Stomach (tissue), 9 donors: ENCODE measurements around the gene PTPRU. TPM values are rescaled to one million over a fixed set of nuclear protein-coding genes. Genes with fewer than 3 reads are reported as not detected.

Source experiments
- DNase-seq, 2 donors: peaks; one replicate each; pipeline versions ENCODE4 v3.0.0 to v3.0.0-alpha.2; 2013 to 2019
- H3K27ac ChIP-seq, 5 donors: fragments of 200-600 bp in 4 of 5; sonication (generic) in 4 of 5; one replicate each; pipeline ENCODE4 v1.5.1; 2013 to 2019; ENCODE audit warnings: mild to moderate bottlenecking in 1 of 5, moderate library complexity in 1 of 5
- H3K27me3 ChIP-seq, 3 donors: fragments of 200-600 bp; sonication (generic); one replicate each; pipeline ENCODE4 v1.5.1; 2017 to 2019; ENCODE audit warnings: mixed run types in 1 of 3
- H3K36me3 ChIP-seq, 4 donors: fragments of 200-600 bp; sonication (generic); 1 replicate in 3 of 4; 2 replicates in 1 of 4; pipeline ENCODE4 v1.5.1; 2016 to 2019
- H3K4me1 ChIP-seq, 4 donors: fragments of 200-600 bp; sonication (generic); one replicate each; pipeline ENCODE4 v1.5.1; 2016 to 2019
- H3K4me3 ChIP-seq, 4 donors: fragments of 200-600 bp; sonication (generic) in 3 of 4; one replicate each; pipeline ENCODE4 v1.5.1; 2016 to 2019; ENCODE audit warnings: mild to moderate bottlenecking in 1 of 4
- H3K9me3 ChIP-seq, 4 donors: fragments of 200-600 bp; sonication (generic); one replicate each; pipeline ENCODE4 v1.5.1; 2016 to 2019
- CTCF ChIP-seq, 7 experiments: fragments of 450-650 bp in 4 of 7; fragments of 200-600 bp in 3 of 7; sonication (generic) in 3 of 7; IDR thresholded peaks; one replicate each; pipeline ENCODE4 v1.5.1; 2016 to 2019; ENCODE audit warnings: antibody characterized with exemption in 7 of 7, control low read depth in 2 of 7, mild to moderate bottlenecking in 1 of 7
- EP300 ChIP-seq: sonication (generic); formaldehyde crosslinking; IDR thresholded peaks from one replicate; pipeline ENCODE4 v1.6.1; 2017; ENCODE audit warnings: antibody characterized with exemption
- POLR2A ChIP-seq, 4 donors: fragments of 450-650 bp; IDR thresholded peaks; one replicate each; pipeline ENCODE4 v1.6.1; 2016; ENCODE audit warnings: antibody characterized with exemption in 4 of 4, control low read depth in 2 of 4, mild to moderate bottlenecking in 1 of 4, moderate library complexity in 1 of 4
- POLR2AphosphoS5 ChIP-seq, 3 donors: sonication (generic); formaldehyde crosslinking; IDR thresholded peaks; one replicate each; pipeline ENCODE4 v1.6.1; 2016; ENCODE audit warnings: antibody characterized with exemption in 3 of 3
- WGBS, 5 donors: extraction: QIAGEN DNeasy Blood & Tissue Kit in 3 of 5; methylation state at CpG; one replicate each; pipeline versions ENCODE4 v1.1.5 to v1.1.7; 2013 to 2018; 5-methylcytosine and 5-hydroxymethylcytosine counted together
- intact Hi-C: fragments of 100-400 bp; cut with DNase I; formaldehyde crosslinking; loops from one replicate; pipeline ENCODE4 v1.15.1; 2023; ENCODE audit warnings: low total_unique reads
- polyA plus RNA-seq, 3 donors: library from polyadenylated mRNA; stranded (reverse); fragments of 200-250 nt; gene quantifications; one replicate each; pipeline ENCODE4 v1.2.3, GENCODE V29; 2013
- total RNA-seq, 5 donors: library from RNA; depleted of rRNA; stranded (reverse); fragments of >200 nt; gene quantifications; one replicate each; pipeline versions ENCODE4 v1.1.0 to v1.2.3, GENCODE V29; 2014 to 2016
- donor health status: healthy with polysubstance abuse.
- donor health status: Bipolar disorder and iron deficiency.
- donor health status: healthy.

Gene PTPRU
- total and polyA plus RNA-seq, 8 donors: 0.29 to 17.5 (median 6.2) TPM

GRCh38 chr1:29330856-29331255, 94.5 kb downstream of the PTPRU start:
- no peak overlapping the region for H3K27ac ChIP-seq
- no peak overlapping the region for H3K4me3 ChIP-seq
- 66 to 88% (median 78%) methylated on average over 7 of the region's 7 CpGs for WGBS, 5 donors
- intact Hi-C loops: no loop called here
- TF ChIP-seq EP300 (no peak), POLR2A (IDR thresholded peaks at IDR 0.05) (no peak), POLR2AphosphoS5 (IDR thresholded peaks at IDR 0.05) (no peak), CTCF (IDR thresholded peaks at IDR 0.05) (no peak)
- H3K27me3 ChIP-seq: peaks cover 0 to 3% (median 0%) of the 10 kb centered on the region in 3 donors
- no peaks in the 10 kb centered on the region for H3K9me3 ChIP-seq
- DNase-seq: no peak
- H3K4me1 ChIP-seq: no peaks in the 10 kb centered on the region
- H3K36me3 ChIP-seq: peaks cover 0 to 21% (median 10%) of the 10 kb centered on the region in 4 donors

GRCh38 chr1:29331309-29331708, 95.0 kb downstream of the PTPRU start:
- intact Hi-C loops: no loop called here

GRCh38 chr1:29331729-29332128, 95.4 kb downstream of the PTPRU start:
- intact Hi-C loops: no loop called here
- Histone ChIP-seq H3K4me1 (no peaks in the 10 kb centered on the region), H3K4me3 (no peak overlapping the region), H3K27ac (no peak overlapping the region), H3K27me3 (peaks cover 0 to 3% (median 0%) of the 10 kb centered on the region in 3 donors), H3K9me3 (no peaks in the 10 kb centered on the region), H3K36me3 (peaks cover 0 to 16% (median 2%) of the 10 kb centered on the region in 4 donors)
- TF ChIP-seq EP300: no peak
- TF ChIP-seq CTCF (IDR thresholded peaks at IDR 0.05): no peak
- no peak for TF ChIP-seq POLR2A (IDR thresholded peaks at IDR 0.05)
- TF ChIP-seq POLR2AphosphoS5 (IDR thresholded peaks at IDR 0.05): no peak
- 58 to 79% (median 71%) methylated on average over 1 of the region's 1 CpG for WGBS, 5 donors
- no peak for DNase-seq

More at GRCh38 chr1:29331309-29331708, 95.0 kb downstream of the PTPRU start:
- TF ChIP-seq CTCF (IDR thresholded peaks at IDR 0.05) (no peak), POLR2A (IDR thresholded peaks at IDR 0.05) (no peak), EP300 (no peak), POLR2AphosphoS5 (IDR thresholded peaks at IDR 0.05) (no peak)
- H3K27me3 ChIP-seq: peaks cover 0 to 3% (median 0%) of the 10 kb centered on the region in 3 donors
- no peaks in the 10 kb centered on the region for H3K4me1 ChIP-seq
- no peak overlapping the region for H3K27ac ChIP-seq
- no peak overlapping the region for H3K4me3 ChIP-seq
- H3K9me3 ChIP-seq: no peaks in the 10 kb centered on the region
- no peak for DNase-seq
- peaks cover 0 to 17% (median 6%) of the 10 kb centered on the region in 4 donors for H3K36me3 ChIP-seq

- Histone ChIP-seq H3K9me3 (no peaks in the 10 kb centered on the region), H3K27me3 (peaks cover 0 to 3% (median 0%) of the 10 kb centered on the region in 3 donors), H3K4me3 (no peak overlapping the region), H3K4me1 (no peaks in the 10 kb centered on the region), H3K36me3 (peaks cover 0 to 12% (median under 1%) of the 10 kb centered on the region in 4 donors), H3K27ac (no peak overlapping the region)
- TF ChIP-seq POLR2AphosphoS5 (IDR thresholded peaks at IDR 0.05) (no peak), EP300 (no peak), CTCF (IDR thresholded peaks at IDR 0.05) (no peak), POLR2A (IDR thresholded peaks at IDR 0.05) (no peak)
- 37 to 57% (median 47%) methylated on average over 6 of the region's 6 CpGs for WGBS, 5 donors
- DNase-seq: peak in 1 of 2 donors; percentile 49
- intact Hi-C loops: no loop called here
Observed at GRCh38 chr1:29332204-29332603, 95.9 kb downstream of the PTPRU start.
